Cardiac muscle cell (in vitro differentiated cells and primary cell): Measurements from ENCODE around the gene FTO. TPM values are rescaled to one million over a fixed set of nuclear protein-coding genes. Genes with fewer than 3 reads are reported as not detected.
"Not testable (repeated sequence)": the region's sequence is repeated elsewhere in the genome, so short reads cannot be mapped to it uniquely, and the experiment has no call there.

Experiments used
- DNase-seq, 2 donors: peaks; one replicate each; pipeline versions ENCODE4 v3.0.0 to v3.0.0-alpha.2; 2010 to 2017; ENCODE audit warnings: low read depth in 1 of 2, low spot score in 1 of 2
- H3K27ac ChIP-seq: fragments of 200-600 bp; sonication (generic); 2 replicates; pipeline ENCODE4 v1.5.1; 2016
- H3K27me3 ChIP-seq: fragments of 200-600 bp; sonication (generic); 2 replicates; pipeline ENCODE4 v1.6.0; 2016; ENCODE audit warnings: control low read depth
- H3K36me3 ChIP-seq: fragments of 200-600 bp; sonication (generic); 2 replicates; pipeline ENCODE4 v1.5.1; 2016; ENCODE audit warnings: control low read depth
- H3K4me1 ChIP-seq: fragments of 200-600 bp; sonication (generic); 2 replicates; pipeline ENCODE4 v1.8.1; 2017; ENCODE audit warnings: low read depth, mild to moderate bottlenecking, mixed run types
- H3K4me3 ChIP-seq: fragments of 200-600 bp; sonication (generic); 2 replicates; pipeline ENCODE4 v1.5.1; 2016; ENCODE audit warnings: mild to moderate bottlenecking
- H3K9me3 ChIP-seq: fragments of 200-600 bp; sonication (generic); 2 replicates; pipeline ENCODE4 v1.5.1; 2017; ENCODE audit warnings: low read depth, mild to moderate bottlenecking, control low read depth
- polyA plus RNA-seq: library from polyadenylated mRNA; unstranded; fragments of >200 nt; fragmentation: Nextera tagmentation; extraction: Ambion mirVana; gene quantifications from 2 replicates; pipeline ENCODE4 v1.2.1, GENCODE V29; 2016
- total RNA-seq: library from RNA; depleted of rRNA; stranded (reverse); fragments of >200 nt; gene quantifications from 2 replicates; pipeline ENCODE4 v1.2.3, GENCODE V29; 2016
- TF ChIP-seq, protein P1 (sequence below): IDR thresholded peaks from 2 replicates; pipeline ENCODE4 v1.5.1; 2012; ENCODE audit warnings: low read depth, mild to moderate bottlenecking, low read length

The FTO gene
- total and polyA plus RNA-seq, 2 experiments from 2014 or later = 77.7 to 93.8 TPM

DNA sequence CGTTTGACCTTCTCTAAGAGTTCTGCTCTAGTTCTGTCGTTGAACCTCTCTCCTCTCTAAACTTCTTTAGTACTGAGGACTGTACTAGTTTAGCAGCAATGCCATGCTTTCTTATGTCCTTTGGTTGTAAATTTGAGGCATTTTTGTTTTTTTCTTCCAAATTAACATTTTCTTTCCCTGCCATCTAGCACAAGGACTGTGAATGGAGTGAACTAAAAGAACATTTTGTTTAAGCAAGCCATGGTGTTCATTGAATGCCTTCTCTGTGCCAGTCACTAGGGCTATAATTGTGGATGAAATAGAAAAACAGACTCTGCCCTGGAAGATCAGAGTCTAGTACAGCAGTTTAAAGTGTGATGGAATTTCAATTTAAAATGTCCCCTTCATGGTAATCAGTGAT, 137.9 kb downstream of the FTO start:
- no peaks in the 10 kb centered on the region for H3K9me3 ChIP-seq
- peaks cover 6% of the 10 kb centered on the region for H3K36me3 ChIP-seq
- no peak for DNase-seq
- H3K4me1 ChIP-seq = peaks cover 7% of the 10 kb centered on the region
- TF ChIP-seq, protein P1, sequence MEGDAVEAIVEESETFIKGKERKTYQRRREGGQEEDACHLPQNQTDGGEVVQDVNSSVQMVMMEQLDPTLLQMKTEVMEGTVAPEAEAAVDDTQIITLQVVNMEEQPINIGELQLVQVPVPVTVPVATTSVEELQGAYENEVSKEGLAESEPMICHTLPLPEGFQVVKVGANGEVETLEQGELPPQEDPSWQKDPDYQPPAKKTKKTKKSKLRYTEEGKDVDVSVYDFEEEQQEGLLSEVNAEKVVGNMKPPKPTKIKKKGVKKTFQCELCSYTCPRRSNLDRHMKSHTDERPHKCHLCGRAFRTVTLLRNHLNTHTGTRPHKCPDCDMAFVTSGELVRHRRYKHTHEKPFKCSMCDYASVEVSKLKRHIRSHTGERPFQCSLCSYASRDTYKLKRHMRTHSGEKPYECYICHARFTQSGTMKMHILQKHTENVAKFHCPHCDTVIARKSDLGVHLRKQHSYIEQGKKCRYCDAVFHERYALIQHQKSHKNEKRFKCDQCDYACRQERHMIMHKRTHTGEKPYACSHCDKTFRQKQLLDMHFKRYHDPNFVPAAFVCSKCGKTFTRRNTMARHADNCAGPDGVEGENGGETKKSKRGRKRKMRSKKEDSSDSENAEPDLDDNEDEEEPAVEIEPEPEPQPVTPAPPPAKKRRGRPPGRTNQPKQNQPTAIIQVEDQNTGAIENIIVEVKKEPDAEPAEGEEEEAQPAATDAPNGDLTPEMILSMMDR = no peak
- no peak overlapping the region for H3K4me3 ChIP-seq
- no peaks in the 10 kb centered on the region for H3K27me3 ChIP-seq
- no peak overlapping the region for H3K27ac ChIP-seq

DNA sequence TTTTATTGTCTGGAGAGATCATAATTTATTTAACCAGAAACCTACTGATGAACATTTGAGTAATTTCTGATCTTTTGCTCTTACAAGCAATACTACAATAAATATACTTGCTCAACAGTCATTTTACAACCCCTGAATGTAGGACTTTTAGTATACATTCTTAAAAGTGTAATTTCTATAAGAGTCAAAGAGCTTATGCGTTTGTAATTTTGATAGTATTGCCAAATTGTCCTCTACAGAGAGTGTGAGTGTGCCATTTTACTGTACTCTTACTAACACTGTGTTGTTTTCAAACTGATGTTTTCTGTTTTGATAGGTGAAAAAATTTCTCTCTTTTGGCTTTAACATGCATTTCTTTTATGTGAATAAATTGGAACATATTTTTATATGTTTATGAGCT, 139.1 kb downstream of the FTO start:
- no peak overlapping the region for H3K27ac ChIP-seq
- H3K4me3 ChIP-seq = no peak overlapping the region
- H3K4me1 ChIP-seq = peaks cover 7% of the 10 kb centered on the region
- peaks cover 6% of the 10 kb centered on the region for H3K36me3 ChIP-seq
- DNase-seq = no peak
- TF ChIP-seq, protein P1 = no peak
- no peaks in the 10 kb centered on the region for H3K27me3 ChIP-seq
- H3K9me3 ChIP-seq = no peaks in the 10 kb centered on the region

DNA sequence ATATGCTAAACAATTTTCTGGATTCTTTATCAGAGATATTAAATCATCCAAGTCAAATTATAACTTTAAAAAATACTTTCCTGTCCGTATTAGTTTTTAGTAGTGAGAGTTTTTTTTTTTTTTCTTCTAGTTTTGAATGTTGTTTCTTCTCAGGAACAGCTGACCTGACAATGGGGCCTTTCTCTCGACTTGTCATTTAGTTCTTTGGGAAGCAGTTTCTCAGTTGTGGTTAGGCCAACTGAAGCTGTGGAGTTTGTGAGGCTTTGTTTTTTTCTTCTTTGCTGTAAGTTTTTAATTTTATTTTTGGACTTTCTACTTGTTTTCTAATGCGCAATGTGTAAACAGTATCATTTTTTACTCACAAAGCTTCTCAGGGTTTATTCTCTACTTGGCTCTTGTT, 140.8 kb downstream of the FTO start:
- Histone ChIP-seq H3K27ac (no peak overlapping the region), H3K4me1 (peaks cover 10% of the 10 kb centered on the region), H3K36me3 (peaks cover 6% of the 10 kb centered on the region), H3K27me3 (no peaks in the 10 kb centered on the region), H3K4me3 (no peak overlapping the region), H3K9me3 (no peaks in the 10 kb centered on the region)
- no peak for DNase-seq
- TF ChIP-seq, protein P1 = no peak

DNA sequence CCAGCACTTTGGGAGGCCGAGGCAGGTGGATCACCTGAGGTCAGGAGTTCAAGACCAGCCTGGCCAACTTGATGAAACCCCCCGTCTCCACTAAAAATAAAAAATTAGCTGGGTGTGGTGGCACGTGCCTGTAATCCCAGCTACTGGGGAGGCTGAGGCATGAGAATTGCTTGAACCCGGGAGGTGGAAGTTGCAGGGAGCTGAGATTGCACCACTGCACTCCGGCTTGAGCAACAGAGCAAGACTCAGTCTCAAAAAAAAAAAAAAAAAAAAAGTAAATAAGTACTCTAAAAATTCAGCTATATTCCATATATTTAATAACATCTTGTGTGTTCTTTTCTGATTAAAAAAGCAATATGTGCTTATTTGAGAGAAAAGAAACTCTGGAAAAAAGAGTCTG, 142.6 kb downstream of the FTO start:
- not testable (repeated sequence) for H3K27me3 ChIP-seq, H3K9me3 ChIP-seq, H3K4me3 ChIP-seq

DNA sequence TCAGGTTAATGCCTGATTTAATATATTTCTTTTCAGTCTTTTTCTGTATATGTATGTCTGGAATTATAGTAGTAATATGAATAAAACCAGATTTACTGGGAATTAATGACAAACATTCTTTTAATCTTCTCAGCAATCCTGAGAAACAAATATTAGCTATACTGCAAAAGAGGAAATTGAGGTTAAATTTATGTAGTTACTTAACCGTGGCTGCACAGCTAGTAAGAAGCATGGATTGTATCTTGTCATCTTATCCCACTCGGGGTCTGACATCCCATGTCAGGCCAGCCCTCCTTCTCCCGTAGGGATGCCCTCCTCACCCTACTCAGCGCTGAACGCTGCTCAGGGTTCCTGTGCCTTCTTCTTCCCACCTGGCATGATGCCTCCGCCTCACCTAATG, 143.0 kb downstream of the FTO start:
- H3K9me3 ChIP-seq = no peaks in the 10 kb centered on the region
- H3K27me3 ChIP-seq = no peaks in the 10 kb centered on the region
- TF ChIP-seq, protein P1 = no peak
- H3K27ac ChIP-seq = no peak overlapping the region
- no peak for DNase-seq
- H3K36me3 ChIP-seq = peaks cover 6% of the 10 kb centered on the region
- peaks cover 16% of the 10 kb centered on the region for H3K4me1 ChIP-seq
- no peak overlapping the region for H3K4me3 ChIP-seq

More for the DNA sequence above, 142.6 kb downstream of the FTO start:
- H3K4me1 ChIP-seq = peaks cover 19% of the 10 kb centered on the region
- not testable (repeated sequence) for H3K36me3 ChIP-seq, DNase-seq, H3K27ac ChIP-seq

DNA sequence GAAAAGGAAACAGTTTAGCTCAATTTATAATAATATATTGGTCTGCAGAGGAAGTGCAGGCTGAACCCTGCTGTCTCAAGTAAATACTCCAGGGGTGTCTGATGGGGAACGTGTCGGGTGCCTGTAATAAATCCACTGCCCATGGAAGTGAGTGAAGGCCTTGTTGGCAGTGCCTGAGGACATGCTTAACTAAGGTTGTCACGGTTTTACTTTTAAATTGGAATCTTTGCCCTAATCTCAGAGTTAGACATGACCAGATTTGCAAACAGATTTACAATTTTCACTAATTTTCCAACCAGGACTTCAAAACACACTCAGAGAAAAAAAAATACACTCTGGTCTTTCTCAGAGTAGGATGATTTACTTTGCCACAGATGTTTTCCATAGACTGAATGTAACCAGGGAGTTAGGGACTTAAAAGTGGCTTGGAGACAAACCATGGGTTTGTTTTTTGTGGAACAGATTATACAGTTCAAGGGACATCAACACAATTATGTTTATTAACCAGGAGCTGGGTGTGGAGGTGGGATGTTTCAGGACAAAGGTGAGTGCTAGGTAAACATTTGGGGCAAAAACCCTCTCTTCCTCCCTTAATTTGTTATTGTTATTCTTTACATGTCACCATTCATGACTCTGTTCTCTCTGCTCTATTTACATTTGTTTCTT, 144.5 kb downstream of the FTO start:
- peak overlapping the region; percentile 7 for H3K27ac ChIP-seq
- TF ChIP-seq, protein P1 = no peak
- no peaks in the 10 kb centered on the region for H3K9me3 ChIP-seq
- H3K4me3 ChIP-seq = no peak overlapping the region
- H3K27me3 ChIP-seq = no peaks in the 10 kb centered on the region
- no peak for DNase-seq
- H3K4me1 ChIP-seq = peaks cover 15% of the 10 kb centered on the region
- peaks cover 6% of the 10 kb centered on the region for H3K36me3 ChIP-seq
